Epidermal melanocyte (primary cell): ENCODE measurements around the gene PSME4.
A peak's percentile ranks its signal among the peaks of the same experiment; 100 is the strongest.

Experiments
- DNase-seq: peaks from one replicate; pipeline ENCODE4 v3.0.0; 2011; ENCODE audit warnings: low spot score; ENCODE audit not compliant: insufficient read length

Gene PSME4

GRCh38 chr2:53970724-53971602 lies at the start of gene PSME4:
PSME4 (minus strand) TSS chr2:53970993; CDS start chr2:53970784, 209 bp downstream.
- DNase-seq, result peak; percentile 89

- DNase-seq, result no peak
Measured at GRCh38 chr2:54015798-54016699, 45.3 kb upstream of the PSME4 start.

- DNase-seq, result no peak
Measured at GRCh38 chr2:54013996-54014395, 43.2 kb upstream of the PSME4 start.

GRCh38 chr2:54012538-54013141 lies 41.8 kb upstream of the PSME4 start:
- DNase-seq, result no peak

- DNase-seq, result no peak
Measured at GRCh38 chr2:54009549-54009948, 38.8 kb upstream of the PSME4 start.

GRCh38 chr2:54008439-54008838 lies 37.6 kb upstream of the PSME4 start:
- no peak for DNase-seq

- DNase-seq, result no peak
Measured at GRCh38 chr2:54000524-54000923, 29.7 kb upstream of the PSME4 start.

GRCh38 chr2:54000122-54000521 lies 29.3 kb upstream of the PSME4 start:
- DNase-seq, result no peak

GRCh38 chr2:53998834-53999233 lies 28.0 kb upstream of the PSME4 start:
- DNase-seq, result no peak

- DNase-seq, result no peak
Measured at GRCh38 chr2:53994818-53995808, 24.3 kb upstream of the PSME4 start.

GRCh38 chr2:53991948-53992347 lies 21.2 kb upstream of the PSME4 start:
- DNase-seq, result no peak

- DNase-seq, result no peak
Measured at GRCh38 chr2:53989210-53989862, 18.5 kb upstream of the PSME4 start.

- no peak for DNase-seq
Measured at GRCh38 chr2:53987336-53987921, 16.6 kb upstream of the PSME4 start.

GRCh38 chr2:53985646-53986045 lies 14.9 kb upstream of the PSME4 start:
- DNase-seq, result no peak

- peak; percentile 53 for DNase-seq
Measured at GRCh38 chr2:53969968-53970723, 647 bp downstream of the PSME4 start.

GRCh38 chr2:53969285-53969967 lies 1.4 kb downstream of the PSME4 start:
- DNase-seq, result no peak

- DNase-seq, result no peak
Measured at GRCh38 chr2:53964987-53965687, 5.7 kb downstream of the PSME4 start.
